C4-2B (cell line): ENCODE measurements around the gene DLEU7.

Experiments
- H3K27ac ChIP-seq: fragments of 450-650 bp; 2 replicates; pipeline ENCODE4 v1.5.1; 2017
- CTCF ChIP-seq: fragments of 450-650 bp; conservative IDR thresholded peaks from 2 replicates; pipeline ENCODE4 v1.5.1; 2017; ENCODE audit warnings: mild to moderate bottlenecking
- ZFX ChIP-seq: fragments of 450-650 bp; IDR thresholded peaks from 2 replicates; pipeline ENCODE4 v1.6.1; 2017

DLEU7 gene

DNA sequence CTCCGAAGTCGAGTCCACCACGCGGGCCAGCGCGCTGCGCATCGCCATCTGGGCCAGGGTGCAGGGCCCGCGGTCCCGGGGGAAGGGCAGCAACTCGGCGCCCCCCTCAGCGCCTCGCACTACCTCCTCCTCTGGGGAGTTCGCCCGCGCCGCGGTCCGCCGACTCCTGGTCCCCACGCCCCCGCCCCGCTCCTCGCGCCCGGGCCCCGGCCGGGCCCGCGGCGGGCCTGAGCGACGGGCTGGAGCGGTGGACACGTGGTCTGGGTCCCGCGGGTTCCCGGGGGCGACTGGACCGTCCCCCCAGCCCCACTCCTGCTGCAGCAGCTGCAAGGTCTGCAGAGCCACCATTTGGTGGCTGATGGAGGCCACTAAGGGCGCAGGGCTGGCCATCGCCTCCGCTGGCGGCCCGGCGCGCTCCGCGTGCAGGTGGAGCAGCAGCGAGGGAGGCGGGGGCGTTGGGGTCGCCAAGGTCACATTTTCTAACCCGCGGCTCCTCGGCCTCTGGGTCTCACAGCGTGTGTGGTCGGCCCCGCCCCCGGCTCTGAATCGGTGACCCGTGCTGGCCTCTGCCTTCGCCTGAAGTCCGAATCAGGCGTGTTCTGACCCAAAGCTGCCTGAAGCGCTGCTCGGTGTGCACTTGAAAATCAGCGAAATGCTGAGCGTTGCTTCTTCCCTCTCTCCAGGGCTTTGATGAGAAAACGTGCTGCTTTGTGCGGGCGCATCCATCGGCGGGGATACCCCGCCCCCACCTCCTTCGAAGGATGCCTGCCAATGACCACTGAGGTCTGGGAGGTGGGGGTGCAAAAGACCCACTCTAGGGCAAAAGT lies at the start of gene DLEU7:
DLEU7 (minus strand) TSS at position 436 of the 827 bp plus-strand sequence; CDS start at position 390, 46 bp downstream.
- no peak within 1 kb of the TSS for H3K27ac ChIP-seq
- TF ChIP-seq CTCF (no peak), ZFX (no peak)

- no peak for TF ChIP-seq CTCF
- TF ChIP-seq ZFX, result no peak
- H3K27ac ChIP-seq, result no peak overlapping the region
Measured at GRCh38 chr13:50892210-50892944, 48.9 kb upstream of the DLEU7 start.

GRCh38 chr13:50891206-50891605 lies 47.7 kb upstream of the DLEU7 start:
- TF ChIP-seq ZFX (no peak), CTCF (no peak)
- H3K27ac ChIP-seq, result no peak overlapping the region

DNA sequence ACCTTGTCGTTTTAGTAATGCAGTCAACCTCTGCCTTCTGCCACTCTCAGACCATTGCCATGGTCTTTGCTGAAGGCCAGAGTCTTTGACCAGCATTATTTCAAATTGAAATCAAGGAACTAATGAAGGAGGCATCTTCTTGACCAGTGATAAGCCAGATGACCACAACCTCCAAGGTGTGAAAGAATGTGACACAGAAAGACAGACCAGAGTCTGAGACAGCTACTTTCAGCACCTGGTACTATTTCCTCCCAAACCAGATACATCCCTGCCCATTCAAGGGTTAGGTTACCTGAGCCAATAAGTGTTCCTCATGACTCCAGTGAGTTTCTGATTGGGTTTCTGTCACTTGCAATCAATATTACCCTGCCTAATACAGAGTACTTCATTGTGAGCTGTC lies 45.8 kb upstream of the DLEU7 start:
- TF ChIP-seq CTCF, result no peak
- TF ChIP-seq ZFX, result no peak
- H3K27ac ChIP-seq, result no peak overlapping the region

DNA sequence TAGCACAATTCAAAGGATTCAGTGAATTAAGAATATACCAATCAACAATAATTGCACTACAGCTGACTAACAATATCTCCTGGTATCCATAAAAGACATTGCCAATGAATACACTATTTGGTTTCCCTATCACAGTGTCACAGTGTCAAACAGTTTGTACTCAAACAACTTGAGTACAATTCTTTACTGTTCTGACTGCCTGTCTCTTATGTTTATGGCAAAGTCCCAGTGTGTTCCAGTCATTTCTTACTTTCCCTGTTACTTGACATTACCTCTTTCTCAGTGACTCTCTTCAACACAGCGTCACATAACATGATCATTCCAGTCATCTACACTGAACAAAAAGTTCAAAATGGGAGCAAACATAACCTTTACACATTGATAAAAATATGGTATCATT lies 44.9 kb upstream of the DLEU7 start:
- TF ChIP-seq CTCF (no peak), ZFX (no peak)
- no peak overlapping the region for H3K27ac ChIP-seq

DNA sequence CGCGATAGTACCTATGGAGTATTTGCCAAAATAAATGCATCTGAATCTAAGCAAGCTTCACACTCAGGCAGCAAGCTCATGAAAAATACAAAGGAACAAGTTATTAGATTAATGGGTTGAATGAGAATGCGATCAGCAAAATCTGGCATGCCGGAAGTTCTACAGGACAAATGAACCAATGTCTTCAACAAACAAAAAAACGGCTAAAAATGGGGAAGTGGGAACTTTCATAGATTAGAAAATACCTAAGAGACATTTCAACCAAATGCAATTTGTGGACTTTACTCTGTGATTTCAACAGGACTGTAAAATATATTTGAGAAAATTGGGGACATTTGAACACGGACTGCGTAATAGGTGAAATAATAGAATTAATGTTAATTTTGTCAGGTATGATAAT lies 43.7 kb upstream of the DLEU7 start:
- TF ChIP-seq ZFX (no peak), CTCF (no peak)
- H3K27ac ChIP-seq, result no peak overlapping the region

- TF ChIP-seq CTCF (no peak), ZFX (no peak)
- H3K27ac ChIP-seq, result no peak overlapping the region
Measured at GRCh38 chr13:50884265-50884664, 40.8 kb upstream of the DLEU7 start.
